Pancreas (tissue), 10 donors: ENCODE measurements around the gene SHISA3. TPM values are rescaled to one million over a fixed set of nuclear protein-coding genes. Genes with fewer than 3 reads are reported as not detected.

Experiments used
- ATAC-seq, 4 donors: fragments of 200-7000 bp; cut with Tn5 transposase; one replicate each; pipeline versions ENCODE4 v1.8.0 to v1.9.1; 2020; ENCODE audit warnings: mild to moderate bottlenecking in 4 of 4, moderate library complexity in 4 of 4
- DNase-seq, 6 donors: peaks; one replicate each; pipeline ENCODE4 v3.0.0-alpha.2; 2020
- FAIRE-seq: peaks from 2 replicates; lab custom pipeline; 2012; peaks lifted over from hg19 to GRCh38; lab: Jason Lieb, UNC
- H3K27ac ChIP-seq, 4 donors: fragments of 200-600 bp; sonication (generic); 1 replicate in 3 of 4; 2 replicates in 1 of 4; pipeline versions ENCODE4 v1.5.0 to v1.8.0; 2020
- H3K27me3 ChIP-seq, 4 donors: fragments of 200-600 bp; one replicate each; pipeline ENCODE4 v1.8.0; 2021
- H3K36me3 ChIP-seq, 3 donors: fragments of 200-600 bp; sonication (generic) in 1 of 3; one replicate each; pipeline versions ENCODE4 v1.5.0 to v1.8.0; 2020 to 2021
- H3K4me1 ChIP-seq, 3 donors: fragments of 200-600 bp; one replicate each; pipeline ENCODE4 v1.8.0; 2021
- H3K4me3 ChIP-seq, 4 donors: fragments of 200-600 bp; sonication (generic) in 2 of 4; one replicate each; pipeline versions ENCODE4 v1.5.0 to v1.8.0; 2020 to 2021
- H3K9me3 ChIP-seq, 4 donors: fragments of 200-600 bp; one replicate each; pipeline ENCODE4 v1.8.0; 2021
- CTCF ChIP-seq, 4 donors: fragments of 200-600 bp; sonication (generic) in 3 of 4; IDR thresholded peaks; one replicate each; pipeline versions ENCODE4 v1.5.0 to v1.8.0; 2021; ENCODE audit warnings: antibody characterized with exemption in 4 of 4
- WGBS, 2 donors: extraction: QIAGEN DNeasy Blood & Tissue Kit; methylation state at CpG; one replicate each; pipeline ENCODE4 v1.1.7; 2013; 5-methylcytosine and 5-hydroxymethylcytosine counted together
- intact Hi-C, 3 donors: fragments of 100-400 bp; cut with DNase I; formaldehyde crosslinking; loops; one replicate each; pipeline versions ENCODE4 v1.11.1 to v1.14.2; 2022
- polyA plus RNA-seq, 2 donors: library from polyadenylated mRNA; stranded (reverse); fragments of 200-250 nt; gene quantifications; one replicate each; pipeline ENCODE4 v1.2.3, GENCODE V29; 2013
- total RNA-seq, 6 donors: library from RNA; stranded (reverse); fragmentation: NEBNext Ultra II Directional in 4 of 6; extraction: Animal tissue kit (Norgen Biotek cat#: 25700) in 4 of 6; gene quantifications; one replicate each; pipeline versions ENCODE4 v1.2.1 to v1.2.4, GENCODE V29; 2021 to 2023
- donor health status: healthy with polysubstance abuse.
- donor health status: DM: no; HTN: no; CAD: no; lungs with moderate emphysema.
- donor health status: DM: no; HTN: no; CAD: no.
- donor health status: control.
- donor health status: control.
- donor health status: Bipolar disorder and iron deficiency.
- donor health status: DM: yes; HTN: yes; CAD: no.
- donor health status: DM: no; HTN: no; CAD: no.
- donor health status: DM: no; HTN: no; CAD: no.
- donor health status: DM: yes; HTN: yes; CAD: no.

The SHISA3 gene
- total and polyA plus RNA-seq, 8 donors, result 0.07 to 0.43 (median 0.16) TPM; not detected in 3

GRCh38 chr4:42410446-42410845 lies 13.2 kb downstream of the SHISA3 start:
- no peak overlapping the region for H3K27ac ChIP-seq
- TF ChIP-seq CTCF (IDR thresholded peaks at IDR 0.05), result no peak
- WGBS, 2 donors, result 82 to 83% methylated on average over 3 of the region's 3 CpGs
- no peaks in the 10 kb centered on the region for H3K36me3 ChIP-seq
- no peaks in the 10 kb centered on the region for H3K27me3 ChIP-seq
- intact Hi-C loops, result no loop called here
- H3K4me3 ChIP-seq, result no peak overlapping the region
- H3K9me3 ChIP-seq, result no peaks in the 10 kb centered on the region
- DNase-seq (no peak), FAIRE-seq (no peak), ATAC-seq (no peak)
- no peaks in the 10 kb centered on the region for H3K4me1 ChIP-seq

- ATAC-seq (no peak), DNase-seq (no peak), FAIRE-seq (no peak)
- Histone ChIP-seq H3K4me1 (no peaks in the 10 kb centered on the region), H3K4me3 (no peak overlapping the region), H3K27me3 (no peaks in the 10 kb centered on the region), H3K27ac (no peak overlapping the region), H3K36me3 (no peaks in the 10 kb centered on the region), H3K9me3 (no peaks in the 10 kb centered on the region)
- 83 to 97% methylated on average over 4 of the region's 4 CpGs for WGBS, 2 donors
- intact Hi-C loops, result no loop called here
- no peak for TF ChIP-seq CTCF (IDR thresholded peaks at IDR 0.05)
Measured at GRCh38 chr4:42411803-42412202, 14.5 kb downstream of the SHISA3 start.

GRCh38 chr4:42412251-42412650 lies 15.0 kb downstream of the SHISA3 start:
- Histone ChIP-seq H3K27me3 (no peaks in the 10 kb centered on the region), H3K4me1 (no peaks in the 10 kb centered on the region), H3K4me3 (no peak overlapping the region), H3K9me3 (no peaks in the 10 kb centered on the region), H3K27ac (no peak overlapping the region), H3K36me3 (no peaks in the 10 kb centered on the region)
- DNase-seq, result no peak
- FAIRE-seq, result no peak
- intact Hi-C loops, result no loop called here
- TF ChIP-seq CTCF (IDR thresholded peaks at IDR 0.05), result no peak
- ATAC-seq, result peak in 1 of 4 donors; percentile 25
- 69 to 87% methylated on average over 2 of the region's 2 CpGs for WGBS, 2 donors

- no peak for ATAC-seq
- Histone ChIP-seq H3K36me3 (no peaks in the 10 kb centered on the region), H3K9me3 (no peaks in the 10 kb centered on the region), H3K4me3 (no peak overlapping the region), H3K4me1 (no peaks in the 10 kb centered on the region), H3K27ac (no peak overlapping the region), H3K27me3 (no peaks in the 10 kb centered on the region)
- WGBS, 2 donors, result 85 to 89% methylated on average over 1 of the region's 1 CpG
- FAIRE-seq, result no peak
- intact Hi-C loops, result no loop called here
- no peak for DNase-seq
- TF ChIP-seq CTCF (IDR thresholded peaks at IDR 0.05), result no peak
Measured at GRCh38 chr4:42415281-42415680, 18.0 kb downstream of the SHISA3 start.

GRCh38 chr4:42416017-42416416 lies 18.7 kb downstream of the SHISA3 start:
- DNase-seq (no peak), FAIRE-seq (no peak), ATAC-seq (no peak)
- H3K4me1 ChIP-seq, result no peaks in the 10 kb centered on the region
- no peak for TF ChIP-seq CTCF (IDR thresholded peaks at IDR 0.05)
- H3K4me3 ChIP-seq, result no peak overlapping the region
- H3K36me3 ChIP-seq, result peaks cover 0 to 7% (median 0%) of the 10 kb centered on the region in 3 donors
- intact Hi-C loops, result no loop called here
- no peaks in the 10 kb centered on the region for H3K9me3 ChIP-seq
- H3K27ac ChIP-seq, result no peak overlapping the region
- H3K27me3 ChIP-seq, result no peaks in the 10 kb centered on the region
- WGBS, 2 donors, result 77 to 80% methylated on average over 3 of the region's 3 CpGs
